GM19324 (cell line): ENCODE data around the gene SAA4.
A peak's percentile ranks its signal among the peaks of the same experiment; 100 is the strongest.
"Not testable (repeated sequence)": the region's sequence is repeated elsewhere in the genome, so short reads cannot be mapped to it uniquely, and the experiment has no call there.

Experiments used
- ATAC-seq: cut with Tn5 transposase; IDR thresholded peaks from one replicate; pipeline ENCODE4 v1.9.1; 2021; ENCODE audit warnings: mild to moderate bottlenecking, moderate library complexity; ENCODE audit not compliant: unreplicated experiment, low FRiP score

Gene SAA4

DNA sequence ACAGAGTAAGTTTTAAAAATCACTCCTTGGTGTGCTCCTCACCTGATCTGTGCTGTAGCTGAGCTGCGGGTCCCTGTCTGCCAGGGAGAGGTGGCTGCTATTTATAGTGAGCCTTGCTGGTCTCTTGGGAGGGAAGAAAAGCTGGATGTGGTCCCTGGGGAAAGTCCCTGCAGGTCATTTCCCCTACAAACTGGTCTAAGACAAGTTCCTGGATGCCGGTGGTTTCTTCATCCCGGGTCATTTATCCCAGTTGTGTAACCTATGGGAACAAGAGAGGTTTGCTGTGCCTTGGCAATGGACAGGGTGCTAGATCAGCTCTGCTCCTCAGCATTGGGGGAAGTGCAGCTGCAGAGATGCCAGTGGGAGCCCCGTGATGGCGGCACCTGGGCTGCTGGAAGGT is 12.0 kb upstream of the SAA4 start, which contains the start of gene SAA2:
TSS of gene SAA2 (minus strand) at position 108 of the 400 bp plus-strand sequence. CDS start 657 bp downstream, outside the sequence.
- no peak for ATAC-seq

GRCh38 chr11:18247191-18247581 is 10.6 kb upstream of the SAA4 start:
- not testable (repeated sequence) for ATAC-seq

GRCh38 chr11:18246379-18247190 is 10.0 kb upstream of the SAA4 start:
- peak; percentile 83 for ATAC-seq

GRCh38 chr11:18245396-18245795 is 8.8 kb upstream of the SAA4 start:
- ATAC-seq, result no peak

DNA sequence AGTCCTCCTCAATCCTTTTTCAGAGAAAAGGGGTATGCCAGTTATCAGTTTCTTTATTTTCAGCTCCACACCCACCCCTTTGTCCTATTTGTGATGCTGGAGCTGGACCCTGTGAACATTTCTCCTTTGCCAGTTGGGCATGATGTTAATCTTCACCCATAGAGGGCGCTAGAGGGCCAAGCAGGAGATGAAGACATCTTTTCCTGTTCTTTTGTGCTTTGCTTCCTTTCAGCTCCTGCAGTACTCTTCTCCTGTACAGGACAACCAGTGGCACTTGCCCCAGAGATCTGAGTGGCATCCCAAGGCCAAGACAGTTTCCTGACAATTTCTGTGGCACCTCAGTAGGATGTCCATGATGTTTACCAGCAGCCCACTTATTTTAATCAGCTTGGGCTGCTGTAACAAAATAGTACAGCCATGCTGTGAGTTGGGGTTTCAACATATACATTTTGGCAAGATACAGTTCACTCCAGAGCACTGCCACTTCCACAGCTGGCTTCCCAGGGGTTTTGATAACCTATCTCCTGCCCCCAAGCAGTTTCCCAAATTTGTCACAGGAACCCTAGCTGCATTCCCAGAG is 7.3 kb upstream of the SAA4 start:
- ATAC-seq, result no peak

DNA sequence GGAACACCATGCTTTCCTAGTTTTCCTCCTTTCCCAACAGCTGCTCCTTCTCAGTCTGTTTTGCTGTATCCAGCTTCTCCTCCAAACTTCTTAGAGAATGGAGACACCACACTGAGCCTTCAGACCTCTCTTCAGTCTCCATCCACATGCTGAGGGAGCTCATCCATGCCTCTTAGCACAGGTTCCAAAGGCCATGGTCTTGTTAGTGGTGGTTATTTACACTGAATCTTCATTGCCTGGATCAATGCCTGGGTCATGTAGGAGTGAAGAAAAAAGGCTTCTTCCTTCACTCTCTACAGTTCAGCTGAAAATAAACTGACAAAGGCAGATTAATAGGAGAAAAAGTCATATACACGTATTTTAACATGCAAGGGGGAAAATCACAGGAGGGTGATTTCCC is 3.1 kb upstream of the SAA4 start:
- no peak for ATAC-seq

- no peak for ATAC-seq
Observed at GRCh38 chr11:18235394-18236334, 938 bp downstream of the SAA4 start.

DNA sequence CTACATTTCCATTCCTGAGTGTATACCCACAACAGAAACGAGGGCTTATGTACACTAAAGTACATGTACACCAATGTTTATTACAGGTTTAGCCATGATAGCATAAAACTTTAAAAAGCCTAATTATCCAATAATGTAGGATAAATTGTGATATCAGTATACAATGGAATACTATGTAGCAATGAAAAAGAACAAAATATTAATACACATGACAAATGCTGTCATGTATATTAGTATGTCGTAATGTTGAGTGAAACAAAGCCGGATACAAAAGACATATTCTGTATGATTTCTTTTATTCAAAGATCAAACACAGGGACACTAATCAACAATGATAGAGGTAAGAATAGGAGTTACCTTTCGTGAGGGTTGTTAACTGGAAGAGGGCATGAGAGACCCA is 2.7 kb downstream of the SAA4 start:
- ATAC-seq, result no peak

- ATAC-seq, result no peak
Observed at GRCh38 chr11:18230859-18231258, 5.7 kb downstream of the SAA4 start.

DNA sequence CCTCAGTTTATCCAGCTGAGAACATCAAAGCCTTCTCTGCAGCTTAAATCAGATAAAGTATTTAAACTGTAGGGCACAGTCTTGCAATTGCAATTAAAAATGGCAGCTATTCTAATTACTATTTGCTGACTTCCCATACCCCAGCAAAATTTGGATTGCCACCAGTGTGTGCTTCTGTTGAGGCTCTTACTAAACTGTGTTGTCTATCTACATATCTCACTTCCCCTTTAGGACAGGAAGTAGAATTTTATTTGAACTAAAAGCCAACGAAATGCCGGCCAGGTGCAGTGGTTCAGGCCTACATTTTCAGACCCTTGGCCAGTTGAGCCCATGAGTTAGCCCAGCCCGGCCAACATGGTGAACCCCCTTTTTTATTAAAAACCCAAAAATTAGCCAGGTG is 7.1 kb downstream of the SAA4 start:
- peak; percentile 90 for ATAC-seq

DNA sequence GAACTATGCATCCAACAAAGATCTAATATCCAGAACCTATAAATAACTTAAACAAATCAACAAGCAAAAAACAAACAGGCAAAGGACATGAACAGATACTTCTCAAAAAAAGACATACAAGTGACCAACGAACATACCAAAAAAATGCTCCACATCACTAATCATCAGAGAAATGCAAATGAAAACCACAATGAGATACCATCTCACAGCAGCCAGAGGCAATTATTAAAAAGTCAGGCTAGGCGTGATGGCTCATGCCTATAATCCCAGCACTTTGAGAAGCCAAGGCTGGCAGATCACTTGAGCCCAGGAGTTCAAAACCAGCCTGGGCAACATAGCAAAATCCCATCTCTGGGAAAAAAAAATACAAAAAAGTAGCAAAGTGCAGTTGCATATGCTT is 10.7 kb downstream of the SAA4 start:
- no peak for ATAC-seq

GRCh38 chr11:18223591-18224387 is 12.8 kb downstream of the SAA4 start:
- no peak for ATAC-seq

DNA sequence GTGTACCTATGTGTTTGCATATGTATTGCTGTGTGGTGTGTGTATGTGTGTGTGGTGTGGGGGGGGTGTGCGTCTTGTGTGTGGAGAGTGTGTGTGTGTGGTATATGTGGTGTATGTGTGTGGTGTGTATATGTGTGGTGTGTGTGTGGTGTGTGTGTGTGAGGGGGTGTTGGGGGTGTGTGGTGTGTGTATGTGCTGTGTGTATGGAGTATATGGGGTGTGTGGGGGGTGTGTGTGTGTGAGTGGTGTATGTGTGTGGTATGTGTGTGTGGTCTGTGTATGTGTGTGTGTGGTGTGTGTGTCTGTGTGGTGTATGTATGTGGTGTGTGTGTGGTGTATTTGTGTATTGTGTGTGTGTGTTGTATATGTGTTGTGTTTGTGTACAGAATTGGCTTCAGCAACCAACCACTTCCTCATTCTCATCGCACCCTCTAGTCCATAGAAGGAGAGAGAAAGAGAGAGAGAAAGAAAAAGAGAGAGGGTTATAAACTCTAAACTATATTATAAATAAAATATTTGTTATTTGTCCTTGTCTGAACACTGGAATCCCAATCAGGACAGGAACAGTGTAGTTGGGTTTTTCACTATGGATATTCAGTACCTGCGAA is 13.7 kb downstream of the SAA4 start:
- no peak for ATAC-seq

DNA sequence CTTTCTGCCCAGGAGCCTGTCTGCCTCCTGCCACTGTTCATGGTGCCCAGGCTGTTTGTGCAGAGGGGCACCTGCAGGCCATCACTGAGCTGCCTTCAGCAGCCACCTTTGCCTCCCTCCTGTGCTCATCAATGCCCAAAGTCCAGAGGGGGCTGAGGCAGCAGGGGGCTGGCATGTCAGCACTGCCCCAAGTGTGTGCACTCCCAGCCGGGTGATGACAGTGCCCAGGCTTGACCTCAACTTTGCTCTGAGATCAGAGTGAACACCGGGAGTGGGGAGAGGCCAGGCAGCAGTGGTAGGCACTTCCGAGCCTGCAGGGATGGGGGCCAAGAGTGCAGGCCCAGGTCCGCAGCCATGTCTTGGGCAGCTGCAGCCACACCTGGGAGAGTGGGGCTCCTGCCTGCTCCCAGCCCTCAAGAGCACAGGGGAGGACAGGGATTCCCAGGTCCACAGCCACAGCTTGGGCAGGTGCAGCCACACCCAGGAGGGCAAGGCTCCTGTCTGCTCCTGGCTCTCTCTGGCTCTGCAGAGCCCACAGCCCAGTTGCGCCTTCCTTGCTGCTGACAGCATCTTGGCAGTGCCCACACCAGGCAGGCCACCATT is 15.2 kb downstream of the SAA4 start:
- ATAC-seq, result no peak

- no peak for ATAC-seq
Observed at GRCh38 chr11:18209058-18209457, 27.5 kb downstream of the SAA4 start.

DNA sequence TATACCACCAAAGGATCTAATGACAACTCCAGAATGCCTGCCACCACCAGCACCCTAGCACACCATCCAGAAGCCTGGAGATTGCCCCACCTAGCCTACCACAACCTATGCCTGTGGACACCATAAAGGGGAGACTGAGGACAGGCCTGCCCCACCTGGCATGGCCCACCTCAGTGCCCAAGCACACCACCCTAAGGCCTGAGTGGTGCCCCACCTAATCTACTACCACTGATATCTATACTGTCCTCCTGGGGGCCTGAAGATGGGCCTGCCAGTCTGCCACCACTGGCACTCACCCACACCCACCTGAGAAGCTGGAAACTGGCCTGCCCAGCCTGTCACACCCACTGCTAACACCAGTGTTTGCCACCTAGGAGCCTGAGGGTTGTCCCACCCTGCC is 31.8 kb downstream of the SAA4 start:
- no peak for ATAC-seq

DNA sequence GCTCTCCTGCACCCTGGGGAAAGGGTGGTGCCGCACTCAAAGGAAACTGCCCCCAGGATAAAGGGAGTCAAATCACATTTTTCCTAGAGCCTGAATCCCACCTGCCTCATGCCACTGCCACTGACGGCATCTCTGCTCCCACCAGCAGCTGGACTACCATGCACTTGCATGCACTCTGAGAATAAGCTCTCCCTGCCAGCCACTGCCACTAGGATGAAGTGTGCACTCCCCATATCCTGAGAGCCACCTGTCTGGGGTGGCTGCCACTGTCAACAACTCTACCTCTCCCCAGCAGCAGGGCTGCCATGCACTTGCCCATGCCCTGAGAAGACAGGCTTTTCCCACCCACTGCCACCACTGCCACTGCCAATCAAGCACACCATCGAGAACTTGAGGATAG is 32.4 kb downstream of the SAA4 start:
- no peak for ATAC-seq

DNA sequence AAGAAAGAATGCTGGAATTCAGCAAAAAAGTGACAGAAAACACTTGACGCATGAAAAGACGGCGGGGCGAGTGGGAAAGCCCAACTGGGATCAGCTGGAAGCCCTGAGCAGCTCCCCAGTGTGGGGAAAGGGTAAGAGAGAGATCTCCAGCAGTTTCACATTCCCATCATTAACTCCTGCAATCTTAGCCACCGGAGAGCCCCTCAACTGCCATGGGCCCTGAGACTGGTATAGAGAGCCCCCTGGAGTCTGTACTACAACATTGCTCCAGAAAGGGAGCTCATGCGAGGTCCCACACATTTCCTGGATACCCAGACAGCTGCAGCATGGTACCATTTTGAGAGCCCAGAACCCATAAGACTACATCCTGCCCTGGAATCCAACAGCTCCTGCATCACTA is 32.9 kb downstream of the SAA4 start:
- no peak for ATAC-seq

GRCh38 chr11:18197738-18198137 is 38.9 kb downstream of the SAA4 start:
- ATAC-seq, result not testable (repeated sequence)
